ENCODE data around the gene CMTR1. TPM values are rescaled to one million over a fixed set of nuclear protein-coding genes. Genes with fewer than 3 reads are reported as not detected.

Gene CMTR1
- total and polyA plus RNA-seq, 8 donors, result 13.4 to 31.0 (median 17.2) TPM

DNA sequence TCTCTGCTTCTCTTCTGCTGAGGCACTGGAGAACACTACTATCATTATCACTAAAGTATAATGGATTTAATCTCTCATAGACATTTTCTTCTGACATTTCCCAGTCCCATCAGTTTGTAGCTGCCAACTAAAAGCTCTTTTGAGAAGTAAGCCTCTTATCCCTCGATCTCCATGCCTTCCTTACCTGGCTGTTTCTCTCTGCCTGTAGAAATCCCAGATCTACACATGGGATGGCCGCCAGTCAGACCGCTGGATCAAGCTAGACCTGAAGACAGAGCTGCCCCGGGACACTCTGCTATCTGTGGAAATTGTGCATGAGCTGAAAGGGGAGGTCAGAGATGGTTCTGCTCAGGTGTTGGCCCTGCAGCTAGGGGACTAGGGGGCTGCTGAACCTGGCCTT lies 41.3 kb downstream of the CMTR1 start:
- intact Hi-C loops (cut with DNase I), result no loop called here
- no peak for FAIRE-seq
- H3K9me3 ChIP-seq, result no peaks in the 10 kb centered on the region

DNA sequence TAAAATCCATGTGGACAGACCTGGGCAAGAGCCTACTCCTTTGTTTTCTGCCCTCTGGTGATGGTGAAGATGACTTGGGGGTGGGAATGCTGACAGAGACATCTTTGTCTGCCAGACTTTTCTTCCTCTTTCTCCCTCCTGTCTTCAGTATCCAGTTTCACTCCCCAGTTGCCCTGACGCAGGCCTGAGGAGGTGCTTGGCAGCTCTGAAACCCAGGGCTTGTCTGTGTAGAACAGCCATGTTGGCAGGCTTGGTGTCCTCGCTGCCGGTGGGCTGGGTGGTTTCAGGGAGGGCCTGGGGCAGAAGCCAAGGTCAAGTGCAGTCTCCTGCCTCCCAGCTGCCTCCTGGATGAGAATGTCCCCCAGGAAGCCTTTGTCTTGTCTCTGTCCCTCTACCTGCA lies 44.2 kb downstream of the CMTR1 start:
- intact Hi-C loops (cut with DNase I), result no loop called here
- DNase-seq (no peak), ATAC-seq (no peak), FAIRE-seq (no peak)
- 67 to 70% methylated on average over 3 of the region's 3 CpGs for WGBS, 2 donors
- Histone ChIP-seq H3K27me3 (no peaks in the 10 kb centered on the region), H3K4me3 (no peak overlapping the region), H3K27ac (no peak overlapping the region), H3K9me3 (no peaks in the 10 kb centered on the region), H3K36me3 (peaks cover 3 to 39% (median 9%) of the 10 kb centered on the region in 3 donors), H3K4me1 (no peaks in the 10 kb centered on the region)
- TF ChIP-seq, protein P1, sequence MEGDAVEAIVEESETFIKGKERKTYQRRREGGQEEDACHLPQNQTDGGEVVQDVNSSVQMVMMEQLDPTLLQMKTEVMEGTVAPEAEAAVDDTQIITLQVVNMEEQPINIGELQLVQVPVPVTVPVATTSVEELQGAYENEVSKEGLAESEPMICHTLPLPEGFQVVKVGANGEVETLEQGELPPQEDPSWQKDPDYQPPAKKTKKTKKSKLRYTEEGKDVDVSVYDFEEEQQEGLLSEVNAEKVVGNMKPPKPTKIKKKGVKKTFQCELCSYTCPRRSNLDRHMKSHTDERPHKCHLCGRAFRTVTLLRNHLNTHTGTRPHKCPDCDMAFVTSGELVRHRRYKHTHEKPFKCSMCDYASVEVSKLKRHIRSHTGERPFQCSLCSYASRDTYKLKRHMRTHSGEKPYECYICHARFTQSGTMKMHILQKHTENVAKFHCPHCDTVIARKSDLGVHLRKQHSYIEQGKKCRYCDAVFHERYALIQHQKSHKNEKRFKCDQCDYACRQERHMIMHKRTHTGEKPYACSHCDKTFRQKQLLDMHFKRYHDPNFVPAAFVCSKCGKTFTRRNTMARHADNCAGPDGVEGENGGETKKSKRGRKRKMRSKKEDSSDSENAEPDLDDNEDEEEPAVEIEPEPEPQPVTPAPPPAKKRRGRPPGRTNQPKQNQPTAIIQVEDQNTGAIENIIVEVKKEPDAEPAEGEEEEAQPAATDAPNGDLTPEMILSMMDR (IDR thresholded peaks at IDR 0.05), result no peak

More for the DNA sequence above, 41.3 kb downstream of the CMTR1 start:
- Histone ChIP-seq H3K27me3 (no peaks in the 10 kb centered on the region), H3K4me3 (no peak overlapping the region), H3K4me1 (no peaks in the 10 kb centered on the region), H3K27ac (no peak overlapping the region), H3K36me3 (peaks cover 3 to 47% (median 9%) of the 10 kb centered on the region in 3 donors)
- no peak for ATAC-seq
- 93 to 98% methylated on average over 4 of the region's 4 CpGs for WGBS, 2 donors
- TF ChIP-seq, protein P1 (IDR thresholded peaks at IDR 0.05), result no peak
- DNase-seq, result no peak

DNA sequence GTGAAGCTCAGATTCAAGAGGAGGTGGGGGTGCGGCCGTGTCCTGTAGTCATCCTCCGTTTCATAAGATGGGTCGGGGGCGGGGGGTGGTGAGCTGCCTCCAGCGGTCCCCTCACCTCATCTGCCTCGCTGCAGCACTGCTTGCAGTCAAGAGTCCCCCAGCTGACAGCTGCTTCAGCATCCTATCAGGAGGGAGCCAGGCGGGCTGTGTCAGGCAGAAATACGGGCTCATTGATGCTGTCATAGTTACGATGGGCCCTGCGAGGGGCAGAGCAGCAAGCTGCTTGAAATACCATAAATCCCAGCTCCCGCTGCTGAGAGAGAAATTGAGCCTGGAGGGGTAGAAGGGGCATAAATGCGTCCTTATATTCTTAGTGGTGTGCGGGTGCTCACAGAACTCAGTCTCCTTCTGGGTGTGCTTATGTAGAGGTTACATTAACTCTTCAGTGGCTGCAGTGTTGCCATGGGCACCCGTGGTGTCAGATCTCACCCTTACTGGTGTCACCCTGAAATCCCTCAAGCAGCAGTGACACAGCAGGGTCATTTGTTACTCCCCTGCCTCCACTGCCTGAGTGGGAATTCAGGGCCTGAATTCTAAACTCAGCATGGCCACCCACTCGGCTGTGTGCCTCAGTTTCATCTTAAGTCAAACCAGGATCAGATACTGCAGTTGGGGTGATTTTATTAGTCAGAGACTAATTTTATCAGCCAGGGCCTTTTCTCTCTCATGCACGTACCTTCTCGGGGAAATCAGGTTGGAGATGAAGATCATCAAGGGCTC lies 44.8 kb downstream of the CMTR1 start:
- TF ChIP-seq, protein P1 (IDR thresholded peaks at IDR 0.05), result no peak
- Histone ChIP-seq H3K27me3 (no peaks in the 10 kb centered on the region), H3K36me3 (peaks cover 3 to 33% (median 9%) of the 10 kb centered on the region in 3 donors), H3K9me3 (no peaks in the 10 kb centered on the region), H3K4me1 (no peaks in the 10 kb centered on the region), H3K4me3 (no peak overlapping the region), H3K27ac (no peak overlapping the region)
- intact Hi-C loops (cut with DNase I), result no loop called here
- FAIRE-seq, result no peak
- no peak for DNase-seq
- ATAC-seq, result no peak
- 87 to 89% methylated on average over 18 of the region's 18 CpGs for WGBS, 2 donors

DNA sequence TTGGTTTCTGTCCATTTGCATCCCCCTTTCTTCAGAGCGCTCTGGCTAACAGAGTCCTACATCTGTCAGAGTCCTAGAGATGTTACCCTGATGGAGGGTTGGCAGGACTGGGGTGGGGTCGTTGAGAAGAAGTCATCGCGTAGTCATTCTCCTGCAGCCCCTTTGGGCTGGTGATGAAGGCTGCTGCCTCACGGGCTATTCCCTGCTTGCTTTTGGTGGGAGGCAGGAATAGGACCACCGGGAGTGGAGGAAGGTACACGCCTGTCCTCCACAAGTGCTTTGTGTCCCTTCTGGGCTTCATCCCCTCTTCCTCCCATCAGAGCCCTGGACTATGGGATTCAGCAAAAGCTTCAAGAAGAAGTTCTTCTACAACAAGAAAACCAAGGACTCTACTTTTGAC lies 45.8 kb downstream of the CMTR1 start:
- H3K4me1 ChIP-seq, result no peaks in the 10 kb centered on the region
- intact Hi-C loops (cut with DNase I), result no loop called here
- FAIRE-seq (no peak), ATAC-seq (no peak), DNase-seq (no peak)
- no peaks in the 10 kb centered on the region for H3K9me3 ChIP-seq
- TF ChIP-seq, protein P1 (IDR thresholded peaks at IDR 0.05), result no peak
- H3K4me3 ChIP-seq, result no peak overlapping the region
- 88 to 95% methylated on average over 7 of the region's 7 CpGs for WGBS, 2 donors
- no peaks in the 10 kb centered on the region for H3K27me3 ChIP-seq
- no peak overlapping the region for H3K27ac ChIP-seq
- peaks cover 3 to 31% (median 9%) of the 10 kb centered on the region in 3 donors for H3K36me3 ChIP-seq

DNA sequence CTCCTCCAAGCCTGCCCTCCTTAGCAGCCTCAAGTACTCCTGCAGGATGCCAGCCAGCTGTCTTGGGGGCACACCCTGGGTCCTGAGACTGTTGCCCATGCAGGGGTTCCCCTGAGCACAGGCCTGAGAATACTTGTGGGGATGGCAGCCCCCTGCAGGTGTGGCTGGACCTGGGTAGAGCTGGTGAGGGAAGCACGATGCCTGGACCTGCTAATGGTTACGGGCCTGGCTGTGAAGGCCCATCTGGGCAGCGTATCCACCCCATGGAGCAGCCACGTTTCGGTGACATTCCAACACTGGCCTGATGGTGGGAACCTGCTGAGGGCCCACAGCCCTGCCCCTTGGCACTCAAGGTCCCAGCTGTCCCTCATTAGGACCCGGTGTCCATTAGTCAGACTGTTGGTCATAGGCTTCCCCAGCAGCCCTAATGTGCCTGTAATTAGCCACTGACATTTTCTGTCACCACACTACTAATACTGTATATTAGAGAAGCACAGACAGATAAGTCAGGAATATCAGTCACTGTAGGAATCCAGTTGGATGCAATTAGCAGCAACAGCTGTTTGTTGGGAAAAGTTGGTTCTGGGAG lies 46.3 kb downstream of the CMTR1 start:
- Histone ChIP-seq H3K4me3 (no peak overlapping the region), H3K27ac (no peak overlapping the region), H3K9me3 (no peaks in the 10 kb centered on the region), H3K27me3 (no peaks in the 10 kb centered on the region), H3K4me1 (no peaks in the 10 kb centered on the region), H3K36me3 (peaks cover 3 to 28% (median 9%) of the 10 kb centered on the region in 3 donors)
- TF ChIP-seq, protein P1 (IDR thresholded peaks at IDR 0.05), result no peak
- ATAC-seq, result no peak
- FAIRE-seq, result no peak
- WGBS, 2 donors, result 91 to 96% methylated on average over 6 of the region's 6 CpGs
- no peak for DNase-seq
- intact Hi-C loops (cut with DNase I), result no loop called here

All from pancreas (tissue), 10 donors.